Measurements from ENCODE around the gene TNFRSF12A.

TNFRSF12A gene

DNA sequence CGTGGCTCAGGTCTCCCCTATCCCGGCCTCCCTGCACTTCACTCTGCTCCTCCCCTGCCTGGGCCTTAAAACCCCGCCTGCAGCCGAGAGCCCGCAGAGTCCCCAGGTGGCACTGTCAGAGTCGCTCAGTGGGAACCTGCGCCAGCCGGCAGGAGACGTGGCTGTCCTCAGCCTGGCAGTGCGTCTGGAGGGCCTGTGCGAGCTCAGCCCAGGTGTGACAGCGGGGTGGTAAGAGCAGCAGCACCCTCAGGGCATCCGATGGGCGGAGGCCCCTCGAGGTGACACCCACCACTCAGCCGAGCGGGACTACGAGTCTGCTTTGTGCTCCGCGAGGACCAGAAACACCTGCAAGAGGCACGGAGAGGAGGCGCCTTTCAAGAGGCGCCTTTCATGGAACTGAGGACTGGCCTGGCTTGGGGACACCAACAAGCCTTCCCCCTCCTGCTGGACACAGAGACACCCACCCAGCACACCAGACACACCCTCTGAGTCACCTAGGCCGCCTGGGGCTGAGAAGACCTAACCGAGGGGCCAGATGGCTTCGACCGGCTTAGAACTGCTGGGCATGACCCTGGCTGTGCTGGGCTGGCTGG, 7.2 kb upstream of the TNFRSF12A start, which contains the start of gene CLDN9:
TSS of gene CLDN9 (plus strand) at position 96 of the 593 bp plus-strand sequence. CDS start at position 536, 440 bp downstream.
- no peak for DNase-seq (ENCODE audit: low read depth)

DNA sequence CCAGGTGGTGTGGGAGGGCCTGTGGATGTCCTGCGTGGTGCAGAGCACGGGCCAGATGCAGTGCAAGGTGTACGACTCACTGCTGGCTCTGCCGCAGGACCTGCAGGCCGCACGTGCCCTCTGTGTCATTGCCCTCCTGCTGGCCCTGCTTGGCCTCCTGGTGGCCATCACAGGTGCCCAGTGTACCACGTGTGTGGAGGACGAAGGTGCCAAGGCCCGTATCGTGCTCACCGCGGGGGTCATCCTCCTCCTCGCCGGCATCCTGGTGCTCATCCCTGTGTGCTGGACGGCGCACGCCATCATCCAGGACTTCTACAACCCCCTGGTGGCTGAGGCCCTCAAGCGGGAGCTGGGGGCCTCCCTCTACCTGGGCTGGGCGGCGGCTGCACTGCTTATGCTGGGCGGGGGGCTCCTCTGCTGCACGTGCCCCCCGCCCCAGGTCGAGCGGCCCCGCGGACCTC, 6.6 kb upstream of the TNFRSF12A start:
- no peak for DNase-seq (ENCODE audit: low read depth)

DNA sequence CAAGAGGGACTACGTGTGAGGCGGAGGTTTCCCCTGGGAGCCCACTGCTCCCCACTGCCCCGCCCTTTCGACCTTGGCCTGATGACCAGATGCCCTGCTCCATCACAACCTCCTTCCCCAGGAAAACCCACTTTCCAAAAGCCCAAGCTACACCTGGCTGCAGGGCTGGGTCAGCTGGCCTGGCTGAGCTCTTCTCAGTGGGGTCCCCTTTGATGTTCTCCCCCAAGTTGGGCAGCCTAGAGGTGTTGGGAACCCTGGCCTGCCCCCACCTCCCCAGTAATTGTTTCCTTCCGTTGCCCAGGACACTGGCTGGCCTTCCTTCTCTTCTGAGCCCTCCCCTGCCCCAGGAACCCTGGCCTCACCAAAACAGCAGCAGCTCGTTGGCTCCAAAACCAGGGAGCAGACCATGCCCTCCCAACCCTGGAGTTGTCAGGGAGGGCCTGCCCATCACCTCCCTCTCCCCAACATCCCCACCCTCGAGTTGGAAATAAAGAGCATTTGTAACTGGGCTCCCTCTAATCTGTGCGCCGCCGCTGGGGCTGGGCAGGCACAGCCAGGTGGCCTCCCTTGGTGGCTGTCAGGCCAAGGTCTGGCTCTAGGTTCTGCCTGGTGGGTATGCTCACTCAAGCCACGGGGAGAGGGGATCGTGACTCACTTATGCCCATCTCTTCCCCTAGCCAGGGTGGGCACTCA, 6.0 kb upstream of the TNFRSF12A start:
- no peak for DNase-seq (ENCODE audit: low read depth)

DNA sequence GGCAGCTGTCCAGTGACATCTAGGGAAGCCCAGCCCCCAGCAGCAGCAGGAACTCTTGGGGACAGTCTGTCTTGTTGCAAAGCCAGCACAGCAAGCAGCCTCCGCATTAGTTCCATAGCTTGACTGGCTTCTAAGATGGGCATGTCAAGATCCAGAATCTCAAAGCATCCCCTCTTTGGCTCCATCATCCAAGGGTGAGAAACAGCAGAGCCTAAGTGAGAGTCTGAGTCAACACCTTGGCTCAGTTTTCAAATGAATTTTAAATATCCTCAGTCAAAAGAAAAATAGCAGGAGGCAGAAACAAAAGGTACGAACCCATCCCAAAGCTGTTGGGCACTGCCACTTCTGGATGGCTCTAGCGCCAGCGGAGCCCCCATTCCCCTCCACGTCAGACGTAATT, 5.2 kb upstream of the TNFRSF12A start:
- DNase-seq (ENCODE audit: low read depth) = no peak

DNA sequence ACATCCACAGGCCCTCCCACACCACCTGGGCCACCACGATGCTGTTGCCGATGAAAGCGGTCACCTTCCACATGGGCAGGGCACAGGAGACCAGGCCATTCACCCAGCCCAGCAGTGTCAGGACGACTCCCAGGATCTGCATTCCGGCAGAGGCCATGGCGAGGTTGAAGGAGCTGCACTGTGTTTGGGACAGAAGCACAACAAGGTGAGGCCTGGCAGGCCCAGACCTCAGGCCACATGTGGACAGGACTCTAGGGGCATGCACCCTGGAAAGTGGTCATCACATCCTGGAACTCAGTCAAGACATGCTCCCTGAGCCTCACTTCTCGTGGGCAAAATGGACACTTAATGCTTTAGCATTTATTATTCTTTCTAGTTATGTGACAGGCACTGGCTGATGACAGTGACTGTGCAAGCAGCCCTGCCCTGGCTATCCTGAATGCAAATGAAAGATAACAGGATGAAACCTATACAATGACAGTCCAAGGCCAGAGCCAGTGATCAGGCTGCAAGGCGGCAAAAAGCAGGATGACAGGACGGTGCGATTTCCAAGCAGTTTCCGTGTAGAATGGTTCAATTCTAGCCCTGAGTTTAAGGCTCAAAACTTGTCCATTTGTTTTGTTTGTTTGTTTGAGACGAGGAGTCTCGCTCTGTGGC, 4.2 kb upstream of the TNFRSF12A start:
- DNase-seq (ENCODE audit: low read depth) = no peak

DNA sequence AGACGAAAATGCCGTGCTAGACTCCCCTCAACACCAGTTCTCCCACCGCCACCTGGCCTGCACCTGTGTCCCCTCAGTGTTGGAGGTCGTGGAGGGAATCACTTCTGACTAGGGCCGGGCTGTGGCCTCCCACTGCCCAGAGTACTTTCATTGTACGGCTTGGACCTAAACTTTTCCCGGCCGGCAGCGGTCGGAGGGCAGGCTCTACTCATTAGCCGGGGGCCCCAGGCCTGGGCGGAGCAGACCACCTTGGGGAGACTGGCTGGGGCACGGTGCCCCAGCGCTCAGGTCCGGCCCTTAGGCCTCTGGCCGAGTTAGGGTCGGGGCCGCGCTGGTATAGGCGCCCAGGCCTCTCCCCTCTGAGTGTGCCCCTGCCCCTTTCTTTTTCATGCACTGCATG, 2.8 kb upstream of the TNFRSF12A start:
- no peak for DNase-seq (ENCODE audit: low read depth)

DNA sequence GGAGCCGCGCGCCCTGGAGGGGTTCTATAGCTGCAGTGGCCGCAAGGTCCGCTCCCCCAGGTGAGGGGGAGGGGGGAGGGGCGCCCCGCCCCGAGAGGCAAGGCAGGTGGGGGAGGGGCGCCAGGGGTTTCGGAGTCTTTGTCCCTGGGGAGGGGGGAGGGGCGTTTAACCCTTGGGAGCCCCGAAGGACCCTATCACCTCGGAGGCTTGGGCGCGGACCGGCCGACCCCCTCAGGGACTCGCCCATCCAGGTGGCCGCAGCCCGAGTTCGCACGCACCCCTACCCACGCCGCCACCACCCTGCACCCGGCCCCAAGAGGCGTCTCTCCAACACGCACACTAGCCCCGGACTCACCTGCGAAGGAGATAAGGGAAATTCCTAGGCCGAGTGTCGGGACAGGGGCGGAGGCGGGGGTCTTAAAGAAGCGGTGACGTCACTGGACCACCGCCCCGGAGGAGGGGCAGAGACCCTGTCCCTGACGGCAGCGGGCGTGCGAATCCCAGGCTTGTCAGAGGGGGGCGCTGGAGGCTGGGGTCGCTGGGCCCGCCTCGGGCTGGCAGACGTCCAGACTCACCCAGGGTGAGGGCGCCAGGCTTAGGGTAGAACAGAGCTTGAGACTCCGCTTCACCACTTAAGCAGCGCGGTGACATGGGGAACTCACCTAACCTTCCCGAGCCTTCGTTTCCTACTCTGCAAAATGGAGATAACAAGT, 2.2 kb upstream of the TNFRSF12A start, which contains the start of gene CLDN6:
TSS of gene CLDN6 (minus strand) at position 390 of the 713 bp plus-strand sequence. CDS start 2,162 bp downstream, outside the sequence.
- DNase-seq (ENCODE audit: low read depth) = no peak

DNA sequence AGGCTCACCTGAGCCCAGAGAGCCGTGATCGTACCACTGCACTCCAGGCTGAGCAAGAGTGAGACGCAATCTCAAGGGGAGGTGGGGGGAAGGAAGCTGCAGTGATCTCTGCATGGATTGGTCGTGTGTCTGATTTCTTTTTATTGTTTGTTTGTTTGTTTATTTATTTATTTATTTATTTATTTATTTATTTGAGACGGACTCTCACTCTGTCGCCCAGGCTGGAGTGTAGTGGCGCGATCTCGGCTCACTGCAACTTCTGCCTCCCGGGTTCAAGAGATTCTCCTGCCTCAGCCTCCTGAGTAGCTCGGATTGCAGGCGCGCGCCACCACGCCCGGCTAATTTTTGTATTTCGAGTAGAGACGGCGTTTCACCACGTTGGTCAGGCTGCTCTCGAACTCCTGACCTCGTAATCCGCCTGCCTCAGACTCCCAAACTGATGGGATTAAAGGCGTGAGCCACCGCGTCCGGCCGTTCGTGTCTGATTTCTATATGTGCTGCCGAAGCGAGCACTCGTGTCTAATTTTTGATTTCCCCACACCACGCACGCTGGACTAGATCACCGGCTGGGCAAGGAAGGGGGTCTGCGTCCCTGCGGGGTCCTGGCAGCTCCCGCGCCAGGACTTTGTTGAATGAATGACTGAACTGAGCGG, 448 bp upstream of the TNFRSF12A start:
- no peak for DNase-seq (ENCODE audit: low read depth)

DNA sequence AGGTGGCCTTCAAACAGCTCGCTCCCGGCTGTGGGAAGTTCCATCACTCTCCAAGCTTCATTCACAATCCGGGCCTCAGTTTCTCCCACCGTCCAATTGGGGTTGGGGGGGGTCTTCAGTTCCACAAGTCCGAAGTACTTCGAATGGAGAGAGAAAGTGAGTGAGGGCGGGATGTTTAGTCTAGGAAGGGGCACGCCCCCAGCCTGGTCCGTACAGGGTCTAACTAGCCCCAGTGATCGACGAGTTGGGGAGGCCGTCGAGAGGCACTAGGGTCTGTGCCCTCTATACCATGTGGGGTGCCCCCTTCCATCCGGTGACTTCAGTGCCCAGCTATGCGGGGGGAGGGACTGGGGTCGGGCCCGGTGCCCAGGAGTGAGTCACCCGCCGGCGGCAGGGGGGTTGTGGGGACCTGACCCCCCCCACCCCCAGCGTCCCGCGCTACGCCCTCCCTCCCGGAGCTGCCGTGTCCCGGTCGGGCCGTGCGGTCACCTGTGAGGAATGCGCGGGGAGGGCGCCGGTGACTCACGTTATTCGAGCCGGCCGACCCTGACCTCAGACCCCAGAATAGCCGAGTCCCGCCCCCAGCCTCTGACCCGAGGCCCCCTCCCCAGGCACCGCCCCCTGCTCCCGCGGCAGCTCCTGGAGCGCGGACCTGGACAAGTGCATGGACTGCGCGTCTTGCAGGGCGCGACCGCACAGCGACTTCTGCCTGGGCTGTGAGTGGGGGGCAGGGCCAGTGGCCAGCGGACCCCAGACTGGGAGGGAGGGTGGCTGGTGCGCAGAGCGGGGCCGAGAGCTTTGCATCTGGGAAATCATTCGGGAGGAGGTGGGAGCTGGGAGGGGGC, 658 bp downstream of the TNFRSF12A start:
- peak; percentile 35 for DNase-seq (ENCODE audit: low read depth)

DNA sequence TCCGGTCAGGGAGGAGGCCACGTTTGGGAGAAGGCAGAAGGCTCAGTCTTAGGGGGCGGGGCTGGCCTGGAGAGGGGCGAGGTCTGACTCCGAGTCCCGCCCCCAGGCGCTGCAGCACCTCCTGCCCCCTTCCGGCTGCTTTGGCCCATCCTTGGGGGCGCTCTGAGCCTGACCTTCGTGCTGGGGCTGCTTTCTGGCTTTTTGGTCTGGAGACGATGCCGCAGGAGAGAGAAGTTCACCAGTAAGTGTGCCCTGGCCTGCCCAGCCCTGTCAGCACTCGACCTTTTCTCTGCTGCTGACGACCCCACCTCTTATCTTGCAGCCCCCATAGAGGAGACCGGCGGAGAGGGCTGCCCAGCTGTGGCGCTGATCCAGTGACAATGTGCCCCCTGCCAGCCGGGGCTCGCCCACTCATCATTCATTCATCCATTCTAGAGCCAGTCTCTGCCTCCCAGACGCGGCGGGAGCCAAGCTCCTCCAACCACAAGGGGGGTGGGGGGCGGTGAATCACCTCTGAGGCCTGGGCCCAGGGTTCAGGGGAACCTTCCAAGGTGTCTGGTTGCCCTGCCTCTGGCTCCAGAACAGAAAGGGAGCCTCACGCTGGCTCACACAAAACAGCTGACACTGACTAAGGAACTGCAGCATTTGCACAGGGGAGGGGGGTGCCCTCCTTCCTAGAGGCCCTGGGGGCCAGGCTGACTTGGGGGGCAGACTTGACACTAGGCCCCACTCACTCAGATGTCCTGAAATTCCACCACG, 1.5 kb downstream of the TNFRSF12A start:
- peak; percentile 49 for DNase-seq (ENCODE audit: low read depth)

DNA sequence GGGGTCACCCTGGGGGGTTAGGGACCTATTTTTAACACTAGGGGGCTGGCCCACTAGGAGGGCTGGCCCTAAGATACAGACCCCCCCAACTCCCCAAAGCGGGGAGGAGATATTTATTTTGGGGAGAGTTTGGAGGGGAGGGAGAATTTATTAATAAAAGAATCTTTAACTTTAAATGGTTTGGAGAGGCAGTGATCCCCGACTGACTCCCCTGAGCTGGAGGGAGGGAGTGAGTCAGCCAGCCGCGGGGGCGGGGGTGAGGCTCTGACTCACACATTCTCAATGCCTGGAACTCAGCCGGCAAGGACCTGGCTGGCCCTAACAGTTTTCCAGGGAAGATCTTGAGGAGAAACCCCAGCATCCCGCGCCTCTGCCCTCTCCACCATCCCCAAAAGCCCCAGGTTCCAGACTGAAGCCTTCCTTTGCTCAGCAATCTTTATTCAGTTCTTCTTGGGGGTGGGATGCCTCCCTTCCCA, 2.1 kb downstream of the TNFRSF12A start:
- DNase-seq (ENCODE audit: low read depth) = peak; percentile 79

DNA sequence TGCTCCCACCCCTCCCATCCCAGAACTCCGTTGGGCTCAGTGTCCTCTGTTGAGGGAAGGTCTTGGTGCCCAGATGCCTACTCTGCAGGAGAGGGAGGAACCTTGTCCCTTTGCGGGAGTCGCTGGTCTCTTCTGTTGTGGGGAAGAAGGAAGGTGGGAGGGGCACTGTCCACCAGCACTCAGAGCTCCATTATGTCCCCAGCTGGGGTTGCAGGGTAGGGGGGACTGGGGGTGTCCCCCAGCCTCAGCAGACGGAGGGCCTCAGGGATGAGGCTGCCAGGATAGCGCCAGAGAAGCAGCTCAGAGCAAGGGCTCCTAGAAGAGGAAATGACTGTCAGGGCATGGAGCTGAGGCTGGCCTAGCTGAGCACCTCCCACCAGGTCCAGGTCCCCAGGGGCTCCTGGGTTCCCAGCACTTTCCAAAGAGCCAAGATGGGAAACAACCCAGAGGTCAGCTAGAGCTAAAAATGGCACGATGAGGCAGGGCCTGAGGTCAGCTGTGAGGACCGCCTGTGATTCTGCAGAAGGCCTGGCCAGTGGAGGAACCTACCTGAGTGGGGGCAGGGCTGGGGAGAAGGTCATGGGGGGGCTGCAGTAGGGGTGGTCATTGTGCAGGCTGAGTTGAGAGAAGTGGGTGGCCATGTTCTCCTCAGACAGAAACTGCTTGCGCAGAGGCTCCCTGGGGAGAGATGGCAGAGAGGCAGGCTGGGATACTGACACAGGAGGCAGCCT, 2.7 kb downstream of the TNFRSF12A start:
- DNase-seq (ENCODE audit: low read depth) = no peak

DNA sequence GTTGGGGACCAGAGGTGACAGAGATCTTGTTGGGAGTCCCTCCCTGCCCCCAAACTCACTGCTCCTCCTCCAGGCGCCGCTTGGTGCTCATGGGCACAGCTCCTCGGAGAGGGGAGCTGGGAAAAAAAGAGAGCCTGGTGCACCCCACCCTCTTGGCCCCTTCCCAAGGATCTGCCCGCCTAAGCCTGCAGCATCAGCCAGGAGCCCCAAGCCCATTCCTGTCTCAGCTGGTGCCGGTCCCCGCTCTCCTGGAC, 3.2 kb downstream of the TNFRSF12A start:
- no peak for DNase-seq (ENCODE audit: low read depth)

DNA sequence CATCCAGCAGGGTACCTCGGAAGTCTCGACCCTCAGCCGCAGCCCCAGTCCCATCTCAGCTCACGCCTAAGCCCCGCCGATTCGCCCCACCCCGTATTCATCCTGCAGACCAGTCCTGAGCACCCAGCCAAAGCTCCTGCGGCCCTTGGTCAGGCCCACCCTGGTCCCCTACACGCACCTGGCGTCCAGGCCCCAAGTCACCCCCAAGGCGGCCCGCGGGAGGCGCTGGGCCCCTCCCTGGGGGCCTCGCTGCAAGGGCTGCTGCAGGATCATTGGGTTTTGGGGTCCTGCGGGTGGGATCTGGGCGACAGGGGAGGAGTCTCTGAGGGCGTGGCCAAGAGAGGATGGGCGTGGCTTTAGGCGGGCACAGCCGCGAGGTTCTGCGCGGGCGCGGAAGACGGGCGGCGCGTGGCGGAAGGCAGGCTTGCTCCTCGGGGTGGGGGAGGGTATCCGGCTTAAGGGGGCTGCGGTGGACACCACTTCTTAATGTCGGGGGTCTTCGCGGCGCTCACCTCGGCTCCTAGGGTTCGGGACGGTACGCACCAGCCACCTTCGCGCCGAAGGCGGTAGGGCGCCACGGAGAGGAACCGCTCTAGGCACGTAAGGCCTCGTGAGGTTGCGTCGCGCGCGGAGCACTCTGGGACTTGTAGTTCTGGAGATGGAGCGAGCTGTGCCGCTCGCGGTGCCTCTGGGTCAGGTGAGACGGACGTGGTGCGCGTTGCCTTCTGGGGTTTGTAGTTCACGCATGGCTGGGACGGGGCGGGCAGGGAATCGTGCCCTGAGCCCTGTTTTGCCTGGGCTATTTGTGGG, 3.7 kb downstream of the TNFRSF12A start, which contains the start of the genes HCFC1R1 and THOC6:
TSS of gene HCFC1R1 (minus strand) at position 274 of the 810 bp plus-strand sequence. CDS start at position 273, 1 bp downstream.
TSS of gene THOC6 (plus strand) at position 367 of the 810 bp plus-strand sequence. CDS start at position 659, 292 bp downstream.
- peak; percentile 88 for DNase-seq (ENCODE audit: low read depth)

DNA sequence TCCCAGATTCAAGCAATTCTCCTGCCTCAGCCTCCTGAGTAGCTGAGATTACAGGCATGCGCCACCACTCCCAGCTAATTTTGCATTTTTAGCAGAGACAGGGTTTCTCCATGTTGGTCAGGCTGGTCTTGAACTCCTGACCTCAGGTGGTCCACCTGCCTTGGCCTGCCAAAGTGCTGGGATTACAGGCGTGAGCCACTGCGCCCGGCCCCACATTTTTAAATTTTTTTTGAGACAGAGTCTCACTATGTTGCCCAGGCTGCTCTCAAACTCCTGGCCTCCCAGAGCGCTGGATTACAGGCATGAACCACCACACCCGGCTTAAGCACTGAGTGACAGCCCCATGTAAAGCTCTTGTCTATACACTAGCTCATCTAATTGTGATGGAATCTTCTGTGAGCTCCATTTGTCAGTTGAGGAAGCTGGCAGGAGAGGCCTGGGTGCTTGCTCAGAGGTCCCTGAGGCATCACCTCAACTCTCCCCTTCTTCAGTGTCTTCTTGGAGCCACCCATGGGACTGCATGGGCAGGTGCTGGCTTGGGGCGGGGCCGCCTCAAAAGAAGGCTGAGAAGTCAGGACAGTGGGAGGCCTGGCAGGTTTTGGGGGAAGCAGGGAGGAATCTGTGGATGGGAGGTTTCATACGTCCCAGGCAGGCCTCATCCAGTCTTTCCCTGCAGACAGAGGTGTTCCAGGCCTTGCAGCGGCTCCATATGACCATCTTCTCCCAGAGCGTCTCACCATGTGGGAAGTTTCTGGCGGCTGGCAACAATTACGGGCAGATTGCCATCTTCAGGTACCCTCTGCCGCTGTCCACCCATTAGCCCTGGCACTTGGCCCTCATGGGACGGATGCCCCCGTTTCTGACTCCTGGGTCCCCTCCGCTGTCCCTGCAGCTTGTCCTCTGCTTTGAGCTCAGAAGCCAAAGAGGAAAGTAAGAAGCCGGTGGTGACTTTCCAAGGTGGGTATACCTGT, 5.1 kb downstream of the TNFRSF12A start:
- no peak for DNase-seq (ENCODE audit: low read depth)

DNA sequence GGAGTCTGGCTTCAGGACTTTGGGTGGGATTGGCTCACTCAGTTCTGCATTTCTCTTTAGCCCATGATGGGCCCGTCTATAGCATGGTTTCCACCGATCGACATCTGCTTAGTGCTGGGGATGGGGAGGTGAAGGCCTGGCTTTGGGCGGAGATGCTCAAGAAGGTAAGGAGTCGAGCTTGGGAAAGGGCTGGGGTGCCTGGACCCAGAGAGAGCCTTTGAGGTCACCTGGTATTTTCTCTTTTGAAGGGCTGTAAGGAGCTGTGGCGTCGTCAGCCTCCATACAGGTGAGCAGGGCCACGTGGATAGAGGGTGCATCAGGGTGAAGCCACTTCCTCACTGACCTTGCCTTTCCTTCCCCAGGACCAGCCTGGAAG, 5.8 kb downstream of the TNFRSF12A start:
- DNase-seq (ENCODE audit: low read depth) = no peak

All from stimulated activated CD8-positive, alpha-beta memory T cell treated with anti-CD3 and anti-CD28 coated beads, Interleukin-15, amount 100 ng/mL, for 1 hour (primary cell).